GM18526 (cell line): ENCODE data around the gene RPL7A.

ENCODE experiments used
- POLR2A ChIP-seq: IDR thresholded peaks from 3 replicates; pipeline ENCODE4 v1.6.1; 2011; ENCODE audit not compliant: insufficient read length; ENCODE audit errors: extremely low read depth

Gene RPL7A

GRCh38 chr9:133357656-133358055 lies 9.6 kb downstream of the RPL7A start:
- TF ChIP-seq POLR2A: no peak

DNA sequence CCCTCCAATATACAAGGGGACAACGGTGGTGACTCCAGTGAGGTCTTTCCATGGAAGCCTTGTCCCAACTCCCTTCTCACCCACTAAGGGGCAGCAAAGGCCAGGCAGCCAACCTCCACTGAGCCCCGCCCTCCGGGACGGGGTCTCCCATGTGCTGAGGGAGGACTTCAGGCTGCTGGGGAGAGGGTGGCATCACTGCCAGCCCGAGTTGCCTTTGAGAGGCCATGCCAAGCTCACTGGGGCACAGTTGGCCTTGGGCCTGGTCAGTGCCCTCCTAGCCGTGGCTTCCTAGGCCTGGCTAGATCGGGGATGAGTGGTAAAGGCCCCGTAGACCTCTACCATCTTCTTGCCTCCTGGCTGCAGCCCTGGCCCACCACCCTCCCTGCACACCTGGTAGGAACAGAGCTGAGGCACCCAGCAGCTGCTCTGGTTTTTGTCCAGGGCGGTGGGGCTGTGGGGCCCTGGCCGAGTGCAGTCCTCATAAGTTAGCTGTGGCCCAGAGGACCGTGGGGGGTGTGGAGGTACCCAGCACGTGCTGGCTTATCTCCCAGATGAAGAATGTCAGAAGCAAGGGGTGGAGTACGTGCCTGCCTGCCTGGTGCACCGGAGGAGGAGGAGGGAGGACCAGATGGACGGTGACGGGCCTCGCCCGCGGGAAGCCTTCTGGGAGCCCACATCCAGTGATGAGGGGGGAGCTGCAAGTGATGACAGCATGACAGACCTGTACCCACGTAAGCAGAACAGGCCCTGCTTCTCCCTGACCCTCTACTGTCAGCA lies 11.6 kb downstream of the RPL7A start:
- no peak for TF ChIP-seq POLR2A

DNA sequence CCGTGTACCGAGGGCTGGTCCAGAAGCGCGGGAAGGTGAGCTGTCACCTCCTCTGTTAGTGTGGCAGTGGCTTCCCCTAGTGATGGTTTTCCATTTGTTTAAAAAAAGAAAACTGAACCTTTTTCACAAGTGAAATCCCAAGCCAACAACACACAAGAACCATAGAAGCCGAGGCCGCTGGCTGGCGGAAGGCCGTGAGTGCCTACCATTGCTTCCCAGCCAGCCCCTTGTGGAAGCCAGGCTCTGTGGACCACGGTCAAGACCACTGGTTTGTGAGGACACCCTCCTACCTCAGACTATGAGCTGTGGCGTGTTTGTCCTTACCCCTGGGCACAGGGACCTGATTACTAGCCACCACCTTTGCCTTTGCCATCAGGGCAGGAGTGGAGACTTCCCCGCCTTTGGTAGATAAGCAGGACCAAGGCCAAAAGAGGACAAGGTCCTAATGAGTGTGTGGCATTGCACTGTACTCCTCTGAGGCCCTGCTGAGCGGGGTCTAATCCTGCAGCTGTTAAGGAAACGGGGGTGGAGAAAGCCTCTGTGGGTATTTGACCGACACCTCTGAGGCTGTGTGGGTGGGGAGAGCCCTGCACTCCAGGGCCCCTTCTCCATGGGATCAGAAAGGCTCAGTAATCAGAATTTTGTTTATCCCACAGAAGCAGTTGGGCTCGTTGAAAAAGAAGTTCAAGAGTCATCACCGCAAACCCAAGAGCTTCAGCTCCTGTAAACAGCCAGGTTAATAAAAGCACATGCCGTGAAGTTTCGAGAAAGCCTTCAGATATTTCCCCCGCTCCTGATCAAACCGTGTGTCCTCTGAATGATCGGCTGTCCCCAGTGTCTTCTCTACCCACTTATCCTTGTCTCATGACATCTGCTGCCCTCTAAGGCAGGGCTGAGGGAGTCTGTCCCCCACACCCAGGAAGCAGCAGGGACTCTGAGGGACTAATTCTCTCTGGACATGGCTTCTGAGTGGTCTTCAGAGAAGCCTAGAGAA lies 12.7 kb downstream of the RPL7A start:
- TF ChIP-seq POLR2A: no peak

- TF ChIP-seq POLR2A: no peak
Observed at GRCh38 chr9:133361507-133362092, 13.6 kb downstream of the RPL7A start.

DNA sequence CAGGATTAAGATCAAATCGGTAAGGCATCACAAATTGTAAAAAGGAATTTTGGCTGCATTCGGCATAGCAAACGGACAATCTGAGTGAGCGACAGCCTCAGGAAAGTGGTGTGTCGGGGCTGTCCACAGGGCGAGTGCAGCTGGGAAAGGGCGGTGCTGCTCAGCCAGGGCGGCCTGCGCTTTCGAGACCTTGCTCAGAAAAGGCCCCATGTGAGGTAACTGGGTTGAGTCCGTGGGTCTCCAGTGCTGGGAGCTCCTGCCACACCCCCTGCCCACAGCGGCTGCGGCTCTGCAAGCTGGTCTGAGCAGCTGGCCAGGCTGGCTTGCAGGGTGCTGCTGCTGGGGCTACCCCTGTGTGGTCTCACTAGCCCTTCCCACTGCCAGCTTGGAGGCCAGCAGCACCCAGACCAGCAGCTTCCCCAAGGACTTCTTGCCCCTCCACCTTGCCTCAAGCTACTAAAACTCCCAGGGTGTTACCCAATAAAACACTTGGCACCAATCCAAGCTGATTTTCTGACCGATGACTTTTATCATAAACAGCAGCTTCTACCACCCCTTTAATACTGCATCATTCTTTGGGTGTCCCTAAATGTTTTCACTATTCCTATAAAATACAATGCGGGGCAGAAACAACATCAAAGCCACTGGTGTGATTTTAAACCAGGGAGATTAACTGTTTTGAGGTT lies 14.5 kb downstream of the RPL7A start:
- no peak for TF ChIP-seq POLR2A

- TF ChIP-seq POLR2A: no peak
Observed at GRCh38 chr9:133366435-133366834, 18.4 kb downstream of the RPL7A start.

- TF ChIP-seq POLR2A: no peak
Observed at GRCh38 chr9:133367221-133367620, 19.2 kb downstream of the RPL7A start.

DNA sequence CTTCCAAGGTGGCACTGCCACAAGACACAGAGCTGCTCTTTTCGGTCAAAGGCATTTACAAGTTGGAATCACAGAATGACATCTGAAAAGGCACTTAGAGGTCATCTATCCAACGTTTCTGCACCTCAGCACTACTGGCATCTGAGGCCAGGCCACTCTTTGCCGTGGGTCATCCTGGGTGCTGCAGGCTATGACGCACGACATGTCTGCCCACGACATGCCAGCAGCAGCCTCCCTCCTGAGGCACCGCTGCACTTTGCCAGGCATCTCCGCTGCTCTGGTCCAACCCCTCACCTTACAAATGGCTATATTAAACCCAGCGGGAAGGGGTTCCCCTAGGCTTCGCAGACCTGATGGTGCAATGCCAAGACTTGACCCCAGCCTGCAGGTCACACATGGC lies 19.8 kb downstream of the RPL7A start:
- TF ChIP-seq POLR2A: no peak

DNA sequence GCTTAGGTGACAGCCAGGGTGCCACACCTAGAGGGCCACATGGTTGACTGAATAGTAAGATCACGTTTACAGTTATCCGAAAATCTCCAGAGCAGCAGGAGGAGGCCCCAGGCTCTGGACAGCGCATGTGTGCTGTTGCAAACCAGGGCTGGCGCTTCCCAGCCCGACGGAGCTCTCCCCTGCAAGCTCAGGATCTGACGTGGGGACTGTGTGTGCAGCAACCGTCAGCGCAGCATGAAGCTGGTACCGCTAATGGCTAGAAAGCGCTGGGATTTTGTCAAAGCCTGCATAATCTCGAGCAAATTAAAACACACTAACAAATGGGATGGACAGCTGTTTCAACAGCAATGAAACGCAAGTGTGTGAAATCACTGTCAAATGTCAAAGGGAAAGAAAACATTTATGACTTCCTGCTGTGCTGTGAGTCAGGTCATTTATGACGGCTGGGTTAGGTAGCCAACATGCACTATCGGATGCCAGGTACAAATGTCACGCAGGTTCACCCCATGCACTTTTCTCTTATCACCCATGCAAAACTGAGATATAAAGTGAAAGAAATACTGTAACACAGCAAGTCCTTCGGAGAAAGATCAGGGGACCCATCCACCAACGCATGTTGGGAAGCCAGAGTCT lies 20.3 kb downstream of the RPL7A start:
- no peak for TF ChIP-seq POLR2A

- TF ChIP-seq POLR2A: no peak
Observed at GRCh38 chr9:133369422-133369821, 21.4 kb downstream of the RPL7A start.

- TF ChIP-seq POLR2A: no peak
Observed at GRCh38 chr9:133369933-133370332, 21.9 kb downstream of the RPL7A start.

DNA sequence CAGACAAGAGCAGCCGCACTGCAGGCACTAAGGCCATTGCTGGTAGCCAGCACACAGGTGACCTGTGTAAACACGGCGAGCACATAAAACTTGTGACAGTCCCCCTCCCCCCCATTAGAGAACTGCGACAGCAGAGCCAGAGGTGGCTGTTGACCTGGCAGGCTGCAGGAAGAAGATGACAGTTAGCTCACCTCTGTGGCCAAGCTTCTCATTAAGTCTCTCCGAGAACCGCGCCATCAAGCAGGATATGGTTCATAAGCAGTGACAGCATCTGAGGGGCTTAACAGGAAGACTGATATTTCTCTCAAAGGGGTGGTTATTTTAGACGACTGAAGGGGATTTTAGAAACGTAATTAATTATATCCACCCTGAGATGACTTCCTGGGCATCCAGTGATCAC lies 22.7 kb downstream of the RPL7A start:
- no peak for TF ChIP-seq POLR2A

- no peak for TF ChIP-seq POLR2A
Observed at GRCh38 chr9:133371261-133371711, 23.3 kb downstream of the RPL7A start.

GRCh38 chr9:133372144-133372543 lies 24.1 kb downstream of the RPL7A start:
- no peak for TF ChIP-seq POLR2A

DNA sequence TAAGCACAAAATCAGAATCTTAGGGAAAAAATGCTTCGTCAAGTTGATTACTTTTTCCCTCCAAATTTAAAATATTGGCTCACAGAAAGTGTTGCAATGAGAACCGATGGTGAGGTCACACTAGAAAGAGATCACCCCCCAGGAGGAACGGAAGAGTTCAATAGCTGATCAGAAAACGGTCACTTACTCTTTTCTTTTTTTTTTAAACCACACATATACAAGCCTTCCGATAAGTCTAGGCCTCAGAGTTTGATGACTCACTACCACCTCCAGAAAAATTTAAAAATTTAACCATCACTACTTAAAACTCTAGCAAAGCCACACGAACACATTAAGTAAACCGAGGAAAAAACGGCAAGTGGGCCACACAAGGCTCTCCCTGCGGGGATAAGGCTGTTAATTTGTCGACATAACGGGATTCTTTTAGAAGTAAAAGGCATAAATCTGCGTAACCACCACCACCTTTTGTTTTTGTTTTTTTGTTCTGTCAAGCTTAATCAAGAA lies 26.6 kb downstream of the RPL7A start:
- no peak for TF ChIP-seq POLR2A
